GM03348 (cell line): ENCODE measurements around the gene SAE1.
"Not testable (repeated sequence)": the region's sequence is repeated elsewhere in the genome, so short reads cannot be mapped to it uniquely, and the experiment has no call there.

ENCODE experiments used
- DNase-seq: peaks from one replicate; pipeline ENCODE4 v3.0.0; 2012; ENCODE audit warnings: low spot score

The SAE1 gene

DNA sequence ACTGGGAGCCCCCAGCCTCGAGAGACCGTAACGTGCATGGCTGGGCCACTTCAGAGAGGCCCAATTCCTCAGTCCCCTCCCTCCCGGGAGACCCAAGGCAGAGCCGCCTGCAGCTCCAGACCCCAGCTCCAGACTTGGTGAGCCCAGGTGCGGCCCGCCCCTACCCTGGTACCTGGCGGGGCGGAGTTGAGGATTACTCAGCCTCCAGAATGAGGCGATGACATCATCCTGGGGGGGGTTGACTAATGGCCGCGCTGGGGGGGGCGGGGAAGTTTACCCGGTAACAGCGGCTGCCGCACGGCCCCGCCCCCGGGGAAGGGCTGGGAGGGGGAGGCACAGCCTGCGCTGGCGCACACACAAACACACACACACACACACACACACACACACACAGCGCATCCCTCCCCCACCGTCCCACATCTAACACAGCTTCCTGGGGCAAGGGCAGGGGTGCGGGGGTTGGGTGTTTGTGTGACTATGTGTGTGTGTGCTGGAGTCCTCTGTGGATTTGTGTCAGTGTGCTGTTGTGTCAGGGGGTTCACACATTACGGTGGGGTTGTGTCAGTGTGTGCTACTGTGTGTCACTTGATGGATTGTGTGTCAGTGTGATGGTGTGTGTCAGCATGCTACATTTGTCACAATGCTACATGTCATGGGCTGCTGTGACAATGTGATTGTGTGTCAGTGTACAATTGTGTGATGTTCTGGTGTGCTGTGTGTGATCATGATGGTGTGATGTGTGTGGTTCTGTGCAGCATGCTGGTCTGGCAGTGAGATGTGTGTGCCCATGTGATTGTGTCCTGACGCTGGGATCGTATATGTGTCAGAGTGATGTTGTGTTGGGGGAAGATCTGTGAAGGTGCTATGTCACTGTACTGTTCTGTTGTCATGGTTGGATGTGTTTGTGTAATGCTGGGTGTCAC lies 110.6 kb downstream of the SAE1 start:
- peak; percentile 85 for DNase-seq

GRCh38 chr19:47241919-47242577 lies 111.4 kb downstream of the SAE1 start:
- DNase-seq, result no peak

GRCh38 chr19:47243364-47243775 lies 112.7 kb downstream of the SAE1 start:
- DNase-seq, result no peak

DNA sequence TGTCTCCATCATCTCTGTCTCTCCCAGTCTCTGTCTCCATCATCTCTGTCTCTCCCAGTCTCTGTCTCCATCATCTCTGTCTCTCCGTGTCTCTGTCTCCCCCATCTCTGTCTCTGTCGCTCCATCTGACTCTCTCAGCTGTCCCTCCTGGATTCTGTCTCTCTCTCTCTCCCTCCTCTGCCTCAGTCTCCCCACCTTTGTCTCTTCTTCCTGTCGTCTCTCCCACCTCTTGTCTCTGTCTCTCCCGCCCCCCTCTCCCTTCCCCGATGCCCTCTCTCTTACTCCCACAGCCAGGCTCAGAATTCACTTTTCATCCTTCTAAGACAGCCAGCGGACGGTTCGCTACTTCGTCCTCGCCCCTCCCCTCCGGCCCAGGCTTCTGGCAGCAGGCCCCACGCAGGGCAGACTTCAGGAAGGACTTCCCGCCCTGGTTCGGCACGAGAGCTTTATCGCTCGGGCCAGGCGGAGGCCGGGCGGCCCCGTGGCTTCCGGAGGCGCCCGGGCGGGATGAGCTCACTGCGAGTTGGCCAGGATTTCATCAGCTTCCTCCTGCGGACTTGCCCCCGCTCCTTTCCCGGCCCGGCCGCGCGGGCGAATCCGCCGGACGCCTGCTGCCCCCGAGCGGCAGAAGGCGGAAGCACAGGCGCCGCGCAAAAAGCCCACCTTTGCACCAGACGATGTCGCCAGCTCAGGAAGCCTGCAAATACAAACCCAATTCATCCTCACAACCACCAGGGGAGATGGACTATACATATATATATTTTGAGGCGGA lies 113.3 kb downstream of the SAE1 start:
- peak; percentile 95 for DNase-seq

DNA sequence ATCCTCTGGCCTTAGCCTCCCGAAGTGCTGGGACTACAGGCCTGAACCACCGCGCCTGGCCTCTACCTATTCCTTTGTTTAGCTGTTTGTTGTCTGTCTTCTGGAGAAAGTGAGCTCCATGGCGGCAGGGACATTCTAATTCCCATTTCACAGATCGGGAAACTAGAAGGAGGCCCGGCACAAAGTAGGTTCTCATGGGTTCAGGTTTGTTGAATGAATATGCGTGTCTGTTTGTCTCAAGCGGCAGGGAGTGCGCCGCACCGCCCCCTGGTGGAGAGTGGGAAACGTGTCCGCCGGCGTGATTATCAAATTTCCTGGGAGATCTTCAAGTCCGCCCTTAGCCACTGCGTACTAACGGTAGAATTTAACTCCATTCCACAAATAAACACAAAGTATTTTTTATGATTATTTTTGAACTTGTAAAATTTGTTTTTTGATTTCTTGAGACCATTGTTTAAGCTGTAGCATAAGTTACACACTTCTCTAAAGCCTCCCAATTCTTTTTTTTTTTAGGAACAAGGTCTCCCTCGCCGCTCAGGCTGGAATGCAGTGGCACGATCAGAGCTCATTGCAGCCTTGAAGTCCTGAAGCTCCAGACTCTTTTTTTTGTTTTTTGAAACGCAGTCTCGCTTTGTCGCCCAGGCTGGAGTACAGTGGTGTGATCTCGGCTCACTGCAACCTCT lies 116.8 kb downstream of the SAE1 start:
- peak; percentile 70 for DNase-seq

- DNase-seq, result not testable (repeated sequence)
These were observed 122.4 kb downstream of the SAE1 start for GRCh38 chr19:47253016-47253415.

GRCh38 chr19:47253467-47253881 lies 122.8 kb downstream of the SAE1 start:
- DNase-seq, result peak; percentile 28

- no peak for DNase-seq
These were observed 123.3 kb downstream of the SAE1 start for GRCh38 chr19:47253970-47254369.

- peak; percentile 92 for DNase-seq
These were observed 125.5 kb downstream of the SAE1 start, which contains the start of gene CCDC9 for GRCh38 chr19:47255879-47256692. Gene CCDC9, plus strand, starts transcription at chr19:47256525. Its CDS starts 1,876 bp downstream, at chr19:47258401.

- peak; percentile 97 for DNase-seq
These were observed 126.2 kb downstream of the SAE1 start for GRCh38 chr19:47256693-47257410.

GRCh38 chr19:47257411-47258169 lies 127.0 kb downstream of the SAE1 start:
- DNase-seq, result no peak

- no peak for DNase-seq
These were observed 127.8 kb downstream of the SAE1 start for GRCh38 chr19:47258434-47258833.

- no peak for DNase-seq
These were observed 128.4 kb downstream of the SAE1 start for GRCh38 chr19:47258895-47259555.
